Esophagus squamous epithelium (tissue), 5 donors: Measurements from ENCODE around the gene PTPRZ1. TPM values are rescaled to one million over a fixed set of nuclear protein-coding genes. Genes with fewer than 3 reads are reported as not detected.

ENCODE experiments used
- DNase-seq: peaks from one replicate; lab custom pipeline; 2025; lab: John Stamatoyannopoulos, UW
- H3K27ac ChIP-seq, 4 donors: fragments of 200-600 bp; sonication (generic); one replicate each; pipeline ENCODE4 v1.5.1; 2016 to 2019; ENCODE audit warnings: mild to moderate bottlenecking in 1 of 4
- H3K27me3 ChIP-seq, 4 donors: fragments of 200-600 bp; sonication (generic); 1 replicate in 3 of 4; 2 replicates in 1 of 4; pipeline versions ENCODE4 v1.5.1 to v1.6.0; 2017 to 2021; ENCODE audit warnings: antibody characterized with exemption in 1 of 4
- H3K36me3 ChIP-seq, 3 donors: fragments of 200-600 bp; sonication (generic); one replicate each; pipeline ENCODE4 v1.5.1; 2016 to 2019
- H3K4me1 ChIP-seq, 3 donors: fragments of 200-600 bp; sonication (generic); one replicate each; pipeline ENCODE4 v1.5.1; 2017 to 2019
- H3K4me3 ChIP-seq, 4 donors: fragments of 200-600 bp; sonication (generic); 1 replicate in 3 of 4; 2 replicates in 1 of 4; pipeline ENCODE4 v1.5.1; 2016 to 2019; ENCODE audit warnings: mild to moderate bottlenecking in 2 of 4, moderate library complexity in 1 of 4
- H3K9me3 ChIP-seq, 3 donors: fragments of 200-600 bp; sonication (generic); one replicate each; pipeline ENCODE4 v1.5.1; 2016 to 2019
- POLR2A ChIP-seq, 4 donors: fragments of 450-650 bp; IDR thresholded peaks; one replicate each; pipeline ENCODE4 v1.6.1; 2017; ENCODE audit warnings: antibody characterized with exemption in 4 of 4, mild to moderate bottlenecking in 4 of 4, moderate library complexity in 3 of 4
- WGBS, 2 donors: methylation state at CpG; one replicate each; pipeline ENCODE4 v1.1.5; 2018; 5-methylcytosine and 5-hydroxymethylcytosine counted together
- intact Hi-C: fragments of 100-400 bp; cut with DNase I; formaldehyde crosslinking; loops from one replicate; pipeline ENCODE4 v1.15.0; 2022
- total RNA-seq, 4 donors: library from RNA; depleted of rRNA; stranded (reverse); fragments of >200 nt; gene quantifications; one replicate each; pipeline ENCODE4 v1.1.0, GENCODE V29; 2016
- TF ChIP-seq, protein P1 (sequence below), 6 experiments: fragments of 450-650 bp in 4 of 6; fragments of 200-600 bp in 2 of 6; sonication (generic) in 2 of 6; IDR thresholded peaks; one replicate each; pipeline ENCODE4 v1.5.1; 2016 to 2019; ENCODE audit warnings: antibody characterized with exemption in 6 of 6, mild to moderate bottlenecking in 4 of 6, moderate library complexity in 4 of 6
- donor health status: DM: yes; HTN: yes; CAD: no.

PTPRZ1 gene
- total RNA-seq, 4 donors from 2014 or later: 11.0 to 58.4 (median 44.9) TPM

DNA sequence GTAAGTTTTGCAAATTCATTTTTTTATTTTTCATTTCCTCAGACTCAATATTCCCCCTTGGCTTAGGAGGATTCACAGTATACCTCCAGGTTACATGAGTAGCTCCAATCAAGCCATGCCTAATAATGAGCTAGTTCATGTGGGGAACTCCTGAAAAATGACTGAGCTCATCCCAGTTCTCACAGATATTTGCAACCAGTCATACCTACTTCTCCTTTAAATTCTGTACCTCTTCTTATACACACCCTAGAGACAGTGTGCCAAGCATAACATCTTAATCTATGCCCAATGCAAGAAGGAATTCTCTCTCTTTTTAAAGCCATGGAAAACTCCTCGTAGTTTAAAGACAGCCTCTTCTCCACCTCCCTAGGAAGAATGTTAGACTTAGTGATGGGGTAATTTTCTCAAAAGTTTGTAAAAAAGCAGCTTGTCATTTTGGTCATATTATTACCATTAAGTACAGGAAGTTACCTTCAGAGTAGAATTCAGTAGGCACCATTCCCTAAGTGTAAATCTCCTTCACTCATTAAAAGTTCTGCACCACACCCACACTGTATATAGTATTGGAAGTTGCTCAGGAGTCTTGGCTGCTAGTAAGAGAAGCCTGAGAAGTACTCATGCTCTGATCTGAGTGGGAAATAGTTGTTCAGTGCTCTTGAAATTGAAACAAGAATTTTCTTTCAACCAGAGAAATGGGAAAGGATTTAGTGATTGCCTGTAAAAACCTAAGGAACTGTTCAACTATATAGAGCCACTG, 72.7 kb downstream of the PTPRZ1 start:
- no peak overlapping the region for H3K4me3 ChIP-seq
- H3K4me1 ChIP-seq: peaks cover 0 to 42% (median 6%) of the 10 kb centered on the region in 3 donors
- intact Hi-C loops: no loop called here
- H3K27me3 ChIP-seq: no peaks in the 10 kb centered on the region
- H3K27ac ChIP-seq: peak overlapping the region; percentile 24 to 74 (median 58)
- no peaks in the 10 kb centered on the region for H3K9me3 ChIP-seq
- 38 to 40% methylated on average over 1 of the region's 1 CpG for WGBS, 2 donors
- H3K36me3 ChIP-seq: no peaks in the 10 kb centered on the region
- TF ChIP-seq, protein P1, sequence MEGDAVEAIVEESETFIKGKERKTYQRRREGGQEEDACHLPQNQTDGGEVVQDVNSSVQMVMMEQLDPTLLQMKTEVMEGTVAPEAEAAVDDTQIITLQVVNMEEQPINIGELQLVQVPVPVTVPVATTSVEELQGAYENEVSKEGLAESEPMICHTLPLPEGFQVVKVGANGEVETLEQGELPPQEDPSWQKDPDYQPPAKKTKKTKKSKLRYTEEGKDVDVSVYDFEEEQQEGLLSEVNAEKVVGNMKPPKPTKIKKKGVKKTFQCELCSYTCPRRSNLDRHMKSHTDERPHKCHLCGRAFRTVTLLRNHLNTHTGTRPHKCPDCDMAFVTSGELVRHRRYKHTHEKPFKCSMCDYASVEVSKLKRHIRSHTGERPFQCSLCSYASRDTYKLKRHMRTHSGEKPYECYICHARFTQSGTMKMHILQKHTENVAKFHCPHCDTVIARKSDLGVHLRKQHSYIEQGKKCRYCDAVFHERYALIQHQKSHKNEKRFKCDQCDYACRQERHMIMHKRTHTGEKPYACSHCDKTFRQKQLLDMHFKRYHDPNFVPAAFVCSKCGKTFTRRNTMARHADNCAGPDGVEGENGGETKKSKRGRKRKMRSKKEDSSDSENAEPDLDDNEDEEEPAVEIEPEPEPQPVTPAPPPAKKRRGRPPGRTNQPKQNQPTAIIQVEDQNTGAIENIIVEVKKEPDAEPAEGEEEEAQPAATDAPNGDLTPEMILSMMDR (IDR thresholded peaks at IDR 0.05): no peak
- TF ChIP-seq POLR2A (IDR thresholded peaks at IDR 0.05): no peak
- no peak for DNase-seq

DNA sequence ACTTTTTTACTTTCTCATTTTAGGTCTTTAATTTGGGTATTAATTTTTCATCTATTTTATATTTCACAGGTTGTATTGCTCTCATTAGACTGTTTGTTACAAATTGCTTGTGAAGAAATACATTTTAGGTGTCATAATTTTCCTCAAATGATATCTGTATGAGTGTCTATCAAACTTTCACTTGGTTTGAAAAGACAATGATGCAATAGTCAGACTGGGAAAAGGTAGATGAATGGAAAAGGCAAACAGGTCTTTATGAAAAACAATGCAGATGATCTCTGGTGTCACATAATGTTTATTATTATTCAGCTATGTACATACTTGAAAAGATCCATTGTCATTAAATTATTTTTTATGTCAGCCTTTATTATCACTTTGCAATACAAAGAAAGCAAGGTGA, 80.2 kb downstream of the PTPRZ1 start:
- intact Hi-C loops: no loop called here
- H3K27me3 ChIP-seq: no peaks in the 10 kb centered on the region
- no peaks in the 10 kb centered on the region for H3K9me3 ChIP-seq
- no peaks in the 10 kb centered on the region for H3K4me1 ChIP-seq
- H3K4me3 ChIP-seq: no peak overlapping the region
- no peak overlapping the region for H3K27ac ChIP-seq
- no peak for DNase-seq
- no peaks in the 10 kb centered on the region for H3K36me3 ChIP-seq
- TF ChIP-seq, protein P1 (IDR thresholded peaks at IDR 0.05): no peak
- no peak for TF ChIP-seq POLR2A (IDR thresholded peaks at IDR 0.05)

DNA sequence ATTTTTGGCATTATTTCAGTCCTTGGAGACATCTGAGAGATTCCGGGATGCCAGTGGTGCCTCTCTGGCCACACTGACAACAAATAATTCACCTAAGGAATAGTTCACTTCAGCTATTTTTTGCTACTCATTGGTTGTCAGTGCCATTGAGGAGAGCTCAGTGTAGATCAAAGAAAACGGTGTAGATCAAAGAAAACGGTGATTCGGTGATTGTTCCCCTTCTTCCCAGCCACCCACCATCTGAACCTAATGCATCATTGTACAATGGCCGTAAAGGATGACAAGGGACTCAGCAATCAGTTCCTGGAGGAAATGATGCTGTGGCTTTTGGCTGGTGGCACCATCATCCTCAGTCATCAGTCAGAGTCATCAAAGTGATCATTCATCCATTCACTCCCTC, 80.6 kb downstream of the PTPRZ1 start:
- Histone ChIP-seq H3K27me3 (no peaks in the 10 kb centered on the region), H3K4me3 (no peak overlapping the region), H3K27ac (no peak overlapping the region), H3K36me3 (no peaks in the 10 kb centered on the region), H3K4me1 (no peaks in the 10 kb centered on the region), H3K9me3 (no peaks in the 10 kb centered on the region)
- WGBS, 2 donors: 74 to 75% methylated on average over 5 of the region's 5 CpGs
- intact Hi-C loops: no loop called here
- no peak for DNase-seq
- TF ChIP-seq, protein P1 (IDR thresholded peaks at IDR 0.05): no peak
- no peak for TF ChIP-seq POLR2A (IDR thresholded peaks at IDR 0.05)

DNA sequence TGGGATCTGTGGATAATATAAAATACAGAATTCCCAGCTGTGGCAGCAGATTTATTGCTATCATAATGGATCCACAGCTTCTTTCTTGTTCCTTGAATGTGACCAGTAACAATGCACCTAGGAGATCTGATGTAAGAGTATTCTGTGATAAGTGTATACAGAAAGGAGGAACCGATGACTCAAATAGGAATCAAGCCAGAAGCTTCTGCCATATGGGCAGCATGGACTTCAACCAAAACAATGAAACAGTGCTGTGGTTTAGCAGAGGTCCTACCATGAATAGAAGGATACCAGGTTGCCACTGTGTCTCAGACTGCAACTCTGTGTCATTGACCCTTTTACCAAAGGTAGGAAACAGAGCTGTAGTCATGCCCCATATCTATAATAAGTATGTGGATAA, 81.8 kb downstream of the PTPRZ1 start:
- no peak overlapping the region for H3K4me3 ChIP-seq
- no peaks in the 10 kb centered on the region for H3K36me3 ChIP-seq
- intact Hi-C loops: no loop called here
- H3K27ac ChIP-seq: no peak overlapping the region
- no peak for TF ChIP-seq POLR2A (IDR thresholded peaks at IDR 0.05)
- TF ChIP-seq, protein P1 (IDR thresholded peaks at IDR 0.05): no peak
- 67 to 73% methylated on average over 1 of the region's 1 CpG for WGBS, 2 donors
- H3K4me1 ChIP-seq: no peaks in the 10 kb centered on the region
- H3K27me3 ChIP-seq: no peaks in the 10 kb centered on the region
- H3K9me3 ChIP-seq: no peaks in the 10 kb centered on the region
- no peak for DNase-seq

DNA sequence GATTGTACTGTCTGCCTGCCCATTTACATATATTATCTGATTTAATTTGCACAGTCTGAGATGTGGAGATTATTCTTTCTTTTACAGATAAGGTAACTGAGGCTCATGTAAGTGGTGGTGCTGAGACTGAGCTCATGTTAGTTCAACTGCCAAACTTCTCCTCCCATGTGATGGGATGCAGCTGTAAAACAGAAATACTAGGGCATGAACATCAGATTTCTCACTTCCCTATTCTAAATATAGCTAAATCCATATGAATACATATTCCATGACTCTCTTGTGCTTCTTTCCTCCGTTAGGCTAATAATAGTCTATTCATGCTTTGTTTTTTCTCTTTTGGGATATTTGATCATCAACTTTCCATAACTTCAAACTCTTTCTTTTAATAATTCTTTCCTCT, 84.7 kb downstream of the PTPRZ1 start:
- 53 to 71% methylated on average over 1 of the region's 1 CpG for WGBS, 2 donors
- no peak overlapping the region for H3K4me3 ChIP-seq
- intact Hi-C loops: no loop called here
- TF ChIP-seq, protein P1 (IDR thresholded peaks at IDR 0.05): no peak
- no peak for TF ChIP-seq POLR2A (IDR thresholded peaks at IDR 0.05)
- no peak for DNase-seq
- no peak overlapping the region for H3K27ac ChIP-seq
- H3K4me1 ChIP-seq: no peaks in the 10 kb centered on the region
- no peaks in the 10 kb centered on the region for H3K27me3 ChIP-seq
- H3K36me3 ChIP-seq: no peaks in the 10 kb centered on the region
- no peaks in the 10 kb centered on the region for H3K9me3 ChIP-seq
